ENCODE measurements around the gene NOX3. TPM values are rescaled to one million over a fixed set of nuclear protein-coding genes. Genes with fewer than 3 reads are reported as not detected.

The NOX3 gene
- total RNA-seq, 3 donors from 2014 or later (not counting 1 experiment from before 2014, with no cell fraction given) = not detected

DNA sequence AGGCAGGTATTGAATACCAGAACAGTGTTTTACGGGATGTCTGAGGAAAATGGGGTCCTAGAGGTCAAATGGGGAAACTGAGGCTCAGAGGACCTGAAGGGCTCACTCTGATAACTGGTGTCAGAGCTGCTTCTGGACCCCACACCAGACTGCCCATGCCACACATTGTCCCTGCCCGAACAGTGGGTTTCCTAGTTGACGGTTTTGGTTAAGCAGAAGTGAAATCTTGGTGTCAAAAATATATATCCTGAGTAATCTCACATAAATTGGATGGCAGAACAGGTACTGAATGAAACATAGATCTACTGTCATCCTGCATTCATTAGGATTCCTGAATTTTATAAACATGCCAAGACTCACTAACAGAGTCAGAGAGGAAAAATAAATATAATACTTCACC lies 16.3 kb downstream of the NOX3 start:
- H3K4me3 Mint-ChIP-seq = no peak overlapping the region
- WGBS (ENCODE audit: insufficient coverage) = 62% methylated on average over 3 of the region's 3 CpGs
- H3K27ac Mint-ChIP-seq = no peak overlapping the region
- peaks cover 6 to 8% of the 10 kb centered on the region in 2 donors for H3K4me1 Mint-ChIP-seq
- no peak for DNase-seq
- Histone ChIP-seq H3K4me1 (ENCODE audit: control insufficient read depth, insufficient read depth, low read length) (no peaks in the 10 kb centered on the region), H3K27ac (ENCODE audit: low read length) (no peak overlapping the region), H3K9me3 (ENCODE audit: control insufficient read depth, insufficient read depth, low read length) (no peaks in the 10 kb centered on the region), H3K36me3 (ENCODE audit: control insufficient read depth, insufficient read depth, low read length) (no peaks in the 10 kb centered on the region), H3K27me3 (ENCODE audit: control insufficient read depth, insufficient read depth, low read length) (no peaks in the 10 kb centered on the region), H3K4me3 (ENCODE audit: low read length) (no peak overlapping the region)
- H3K9me3 Mint-ChIP-seq = no peaks in the 10 kb centered on the region
- no peak for ATAC-seq
- no peaks in the 10 kb centered on the region for H3K27me3 Mint-ChIP-seq (ENCODE audit: low read depth in 2 of 2)
- TF ChIP-seq, protein P1, sequence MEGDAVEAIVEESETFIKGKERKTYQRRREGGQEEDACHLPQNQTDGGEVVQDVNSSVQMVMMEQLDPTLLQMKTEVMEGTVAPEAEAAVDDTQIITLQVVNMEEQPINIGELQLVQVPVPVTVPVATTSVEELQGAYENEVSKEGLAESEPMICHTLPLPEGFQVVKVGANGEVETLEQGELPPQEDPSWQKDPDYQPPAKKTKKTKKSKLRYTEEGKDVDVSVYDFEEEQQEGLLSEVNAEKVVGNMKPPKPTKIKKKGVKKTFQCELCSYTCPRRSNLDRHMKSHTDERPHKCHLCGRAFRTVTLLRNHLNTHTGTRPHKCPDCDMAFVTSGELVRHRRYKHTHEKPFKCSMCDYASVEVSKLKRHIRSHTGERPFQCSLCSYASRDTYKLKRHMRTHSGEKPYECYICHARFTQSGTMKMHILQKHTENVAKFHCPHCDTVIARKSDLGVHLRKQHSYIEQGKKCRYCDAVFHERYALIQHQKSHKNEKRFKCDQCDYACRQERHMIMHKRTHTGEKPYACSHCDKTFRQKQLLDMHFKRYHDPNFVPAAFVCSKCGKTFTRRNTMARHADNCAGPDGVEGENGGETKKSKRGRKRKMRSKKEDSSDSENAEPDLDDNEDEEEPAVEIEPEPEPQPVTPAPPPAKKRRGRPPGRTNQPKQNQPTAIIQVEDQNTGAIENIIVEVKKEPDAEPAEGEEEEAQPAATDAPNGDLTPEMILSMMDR (IDR thresholded peaks at IDR 0.05) = no peak
- intact Hi-C loops (cut with micrococcal nuclease) = no loop called here
- no peaks in the 10 kb centered on the region for H3K36me3 Mint-ChIP-seq

DNA sequence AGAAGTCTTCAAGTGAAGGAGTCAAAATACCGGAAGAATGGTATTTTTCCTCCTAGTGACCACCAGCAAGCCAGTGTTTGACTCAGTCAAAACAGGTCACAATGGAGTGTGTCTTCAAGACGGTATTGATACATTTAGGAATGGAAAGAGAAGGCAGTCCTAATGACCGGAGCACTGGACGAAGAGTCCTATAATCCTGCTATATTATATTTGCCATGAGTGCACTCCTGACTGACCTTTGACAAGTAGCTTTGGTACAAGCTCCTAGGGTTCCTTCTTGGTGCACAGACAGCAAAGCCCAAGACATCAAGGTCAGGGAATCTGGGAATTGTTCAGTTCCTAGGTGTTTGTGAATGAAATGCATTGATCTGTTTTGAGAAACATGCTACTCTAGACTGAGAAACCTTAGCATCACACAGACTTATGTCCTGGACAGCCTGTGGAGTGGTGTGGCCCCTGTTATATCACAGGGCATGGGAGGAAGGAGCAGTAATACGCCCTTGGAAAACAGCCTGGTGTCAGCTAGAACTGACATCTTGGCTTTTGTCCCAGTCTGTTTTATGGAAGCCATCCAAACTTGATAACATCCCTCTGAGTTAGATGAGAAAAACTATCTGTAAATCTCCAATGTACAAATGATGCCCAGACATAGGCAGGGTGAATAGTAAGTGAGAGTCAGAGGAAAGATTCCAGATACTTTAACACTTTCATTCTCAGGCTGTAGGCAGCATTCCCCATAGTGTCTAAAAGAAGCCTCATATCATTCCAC lies 18.5 kb downstream of the NOX3 start:
- ATAC-seq (no peak), DNase-seq (no peak)
- Mint-ChIP-seq H3K9me3 (no peaks in the 10 kb centered on the region), H3K4me3 (no peak overlapping the region), H3K36me3 (no peaks in the 10 kb centered on the region), H3K4me1 (peaks cover 6 to 8% of the 10 kb centered on the region in 2 donors), H3K27ac (no peak overlapping the region), H3K27me3 (ENCODE audit: low read depth in 2 of 2) (no peaks in the 10 kb centered on the region)
- 90% methylated on average over 5 of the region's 5 CpGs for WGBS (ENCODE audit: insufficient coverage)
- no peaks in the 10 kb centered on the region for H3K36me3 ChIP-seq (ENCODE audit: control insufficient read depth, insufficient read depth, low read length)
- H3K4me1 ChIP-seq (ENCODE audit: control insufficient read depth, insufficient read depth, low read length) = no peaks in the 10 kb centered on the region
- no peak overlapping the region for H3K27ac ChIP-seq (ENCODE audit: low read length)
- intact Hi-C loops (cut with micrococcal nuclease) = no loop called here
- TF ChIP-seq, protein P1 (IDR thresholded peaks at IDR 0.05) = no peak
- no peaks in the 10 kb centered on the region for H3K9me3 ChIP-seq (ENCODE audit: control insufficient read depth, insufficient read depth, low read length)
- no peak overlapping the region for H3K4me3 ChIP-seq (ENCODE audit: low read length)
- no peaks in the 10 kb centered on the region for H3K27me3 ChIP-seq (ENCODE audit: control insufficient read depth, insufficient read depth, low read length)

DNA sequence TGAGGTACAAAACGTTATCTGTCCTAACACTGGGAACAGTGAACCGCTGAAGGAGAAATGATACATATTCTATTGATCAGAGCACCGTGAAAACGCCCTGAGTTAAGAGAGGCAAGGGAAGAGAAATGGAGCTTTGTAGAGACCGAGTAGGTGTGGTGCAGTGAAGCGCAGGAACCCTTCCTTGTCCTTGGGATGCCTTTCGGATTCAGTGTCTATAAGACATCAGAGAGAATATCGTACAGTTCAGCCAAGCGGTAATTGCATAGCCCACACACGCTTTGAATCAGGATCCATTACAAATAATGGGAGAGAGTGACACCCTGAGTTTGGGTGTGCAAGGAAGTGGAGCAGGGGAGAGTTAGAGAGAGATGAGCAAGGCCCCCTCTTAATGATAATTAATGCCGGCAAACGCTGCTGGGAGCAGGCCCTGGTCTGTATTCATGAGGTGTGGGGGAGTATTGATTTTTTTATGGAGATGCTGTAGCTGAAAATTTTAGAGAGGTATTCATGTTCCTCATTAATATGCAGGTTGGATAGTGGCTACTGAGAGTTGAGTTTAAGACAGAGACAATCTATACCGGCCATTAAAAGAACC lies 20.7 kb downstream of the NOX3 start:
- no peak for DNase-seq
- H3K27me3 ChIP-seq (ENCODE audit: control insufficient read depth, insufficient read depth, low read length) = no peaks in the 10 kb centered on the region
- no peak overlapping the region for H3K4me3 ChIP-seq (ENCODE audit: low read length)
- H3K27ac ChIP-seq (ENCODE audit: low read length) = no peak overlapping the region
- no peaks in the 10 kb centered on the region for H3K36me3 ChIP-seq (ENCODE audit: control insufficient read depth, insufficient read depth, low read length)
- intact Hi-C loops (cut with micrococcal nuclease) = no loop called here
- Mint-ChIP-seq H3K4me1 (peaks cover 6 to 8% of the 10 kb centered on the region in 2 donors), H3K4me3 (no peak overlapping the region), H3K27me3 (ENCODE audit: low read depth in 2 of 2) (no peaks in the 10 kb centered on the region), H3K27ac (no peak overlapping the region), H3K36me3 (no peaks in the 10 kb centered on the region), H3K9me3 (no peaks in the 10 kb centered on the region)
- no peaks in the 10 kb centered on the region for H3K9me3 ChIP-seq (ENCODE audit: control insufficient read depth, insufficient read depth, low read length)
- TF ChIP-seq, protein P1 (IDR thresholded peaks at IDR 0.05) = no peak
- WGBS (ENCODE audit: insufficient coverage) = 92% methylated on average over 12 of the region's 13 CpGs
- ATAC-seq = no peak
- H3K4me1 ChIP-seq (ENCODE audit: control insufficient read depth, insufficient read depth, low read length) = no peaks in the 10 kb centered on the region
